NCI-H1694 (cell line): ENCODE results near the gene ING1.
"Not testable (repeated sequence)": the region's sequence is repeated elsewhere in the genome, so short reads cannot be mapped to it uniquely, and the experiment has no call there.

Source experiments
- DNase-seq: peaks from one replicate; lab custom pipeline; 2025; lab: John Stamatoyannopoulos, UW

ING1 gene

GRCh38 chr13:110713642-110713952 lies at the start of gene ING1:
Gene ING1, plus strand, starts transcription at chr13:110713700. Its CDS starts 450 bp downstream, at chr13:110714150.
- DNase-seq, result no peak

GRCh38 chr13:110664041-110664440 lies 49.5 kb upstream of the ING1 start:
- no peak for DNase-seq

GRCh38 chr13:110664673-110665072 lies 48.8 kb upstream of the ING1 start:
- DNase-seq, result no peak

GRCh38 chr13:110665491-110666254 lies 47.8 kb upstream of the ING1 start:
- no peak for DNase-seq

- DNase-seq, result no peak
Observed at GRCh38 chr13:110666255-110666533, 47.3 kb upstream of the ING1 start.

- no peak for DNase-seq
Observed at GRCh38 chr13:110669036-110669435, 44.5 kb upstream of the ING1 start.

- DNase-seq, result not testable (repeated sequence)
Observed at GRCh38 chr13:110669814-110670213, 43.7 kb upstream of the ING1 start.

GRCh38 chr13:110676595-110677587 lies 36.6 kb upstream of the ING1 start:
- no peak for DNase-seq

GRCh38 chr13:110677731-110678545 lies 35.6 kb upstream of the ING1 start:
- no peak for DNase-seq

GRCh38 chr13:110680852-110681251 lies 32.6 kb upstream of the ING1 start:
- no peak for DNase-seq

- no peak for DNase-seq
Observed at GRCh38 chr13:110681868-110682550, 31.5 kb upstream of the ING1 start.

GRCh38 chr13:110682746-110683145 lies 30.8 kb upstream of the ING1 start:
- DNase-seq, result no peak

- DNase-seq, result peak; percentile 33
Observed at GRCh38 chr13:110683203-110683883, 30.2 kb upstream of the ING1 start.

GRCh38 chr13:110683921-110684320 lies 29.6 kb upstream of the ING1 start:
- DNase-seq, result no peak

GRCh38 chr13:110684388-110685056 lies 29.0 kb upstream of the ING1 start:
- no peak for DNase-seq

- no peak for DNase-seq
Observed at GRCh38 chr13:110685305-110686020, 28.0 kb upstream of the ING1 start.

GRCh38 chr13:110687736-110688135 lies 25.8 kb upstream of the ING1 start:
- DNase-seq, result no peak

GRCh38 chr13:110689041-110689440 lies 24.5 kb upstream of the ING1 start:
- no peak for DNase-seq

GRCh38 chr13:110689711-110690110 lies 23.8 kb upstream of the ING1 start:
- DNase-seq, result no peak

- no peak for DNase-seq
Observed at GRCh38 chr13:110690516-110690915, 23.0 kb upstream of the ING1 start.
